K562 (cell line): Measurements from ENCODE around the gene REXO2. TPM values are rescaled to one million over a fixed set of nuclear protein-coding genes. Genes with fewer than 3 reads are reported as not detected.

Experiments used
- E4F1 ChIP-seq: fragments of 250-450 bp; sonication (Bioruptor Pico); IDR thresholded peaks from 2 replicates; pipeline ENCODE4 v1.5.0; 2021; ENCODE audit warnings: mild to moderate bottlenecking, borderline replicate concordance
- EP300 ChIP-seq: IDR thresholded peaks from 2 replicates; pipeline ENCODE4 v1.6.1; 2012; ENCODE audit warnings: low read length, improper control_type of control experiment
- EP400 ChIP-seq: fragments of 450-650 bp; IDR thresholded peaks from 2 replicates; pipeline ENCODE4 v1.6.1; 2017; ENCODE audit warnings: antibody characterized with exemption, mild to moderate bottlenecking, moderate library complexity
- FOXO4 ChIP-seq: fragments of 450-650 bp; formaldehyde crosslinking; IDR thresholded peaks from 2 replicates; pipeline ENCODE4 v1.4.0; 2020; ENCODE audit warnings: mild to moderate bottlenecking, moderate library complexity
- HMGXB4 ChIP-seq: sonication (generic); formaldehyde crosslinking; IDR thresholded peaks from 2 replicates; pipeline ENCODE4 v1.8.1; 2023; ENCODE audit warnings: mild to moderate bottlenecking, missing genetic modification reagents
- MYC ChIP-seq, 2 experiments: fragments of 250-450 bp in 1 of 2; sonication (Bioruptor Pico) in 1 of 2; IDR thresholded peaks; 2 replicates each; pipeline versions ENCODE4 v1.5.1 to v1.6.1; 2012 to 2021; ENCODE audit warnings: low read depth in 2 of 2, borderline replicate concordance in 1 of 2, improper control_type of control experiment in 1 of 2, low read length in 1 of 2, mild to moderate bottlenecking in 1 of 2, moderate library complexity in 1 of 2
- STAT5B ChIP-seq: fragments of 250-450 bp; sonication (Bioruptor Pico); IDR thresholded peaks from 2 replicates; pipeline ENCODE4 v1.8.0; 2021; ENCODE audit warnings: mild to moderate bottlenecking, inconsistent platforms
- ZNF444 ChIP-seq: fragments of 250-450 bp; sonication (Bioruptor Pico); IDR thresholded peaks from 2 replicates; pipeline ENCODE4 v1.4.0; 2020; ENCODE audit warnings: mild to moderate bottlenecking, moderate library complexity
- ZNF592 ChIP-seq: fragments of 450-650 bp; IDR thresholded peaks from 2 replicates; pipeline ENCODE4 v1.6.1; 2017; ENCODE audit warnings: antibody characterized with exemption, mild to moderate bottlenecking
- polyA plus RNA-seq, 8 experiments: library from polyadenylated mRNA; depleted of rRNA in 4 of 8; stranded (reverse) in 5 of 8; unstranded in 3 of 8; fragments of >200 nt; fragmentation: Nextera tagmentation in 2 of 8; fragmentation: Illumina TruSeq in 1 of 8; extraction: Ambion mirVana in 2 of 8; extraction: Trizol in 1 of 8; gene quantifications; 2 replicates each; pipeline versions ENCODE4 v1.2.1 to v1.2.3, GENCODE V29; 2011 to 2014; ENCODE audit warnings: inconsistent platforms in 1 of 8, missing spikeins in 1 of 8
- total RNA-seq, 7 experiments: library from RNA; depleted of rRNA in 6 of 7; stranded (reverse); fragments of >200 nt in 6 of 7; fragmentation: Illumina TruSeq in 2 of 7; extraction: Trizol in 2 of 7; gene quantifications; 2 replicates each; pipeline versions ENCODE4 v1.2.1 to v1.2.3, GENCODE V29; 2011 to 2021; ENCODE audit warnings: low replicate concordance in 1 of 7
- TF ChIP-seq, protein P1 (sequence below): sonication (generic); IDR thresholded peaks from 2 replicates; pipeline ENCODE4 v1.6.1; 2016

The REXO2 gene
- total and polyA plus RNA-seq, 9 of the 15 experiments (the other 6 are each of a cell fraction or from before 2014, with no cell fraction given), result 143 to 370 (median 193) TPM

DNA sequence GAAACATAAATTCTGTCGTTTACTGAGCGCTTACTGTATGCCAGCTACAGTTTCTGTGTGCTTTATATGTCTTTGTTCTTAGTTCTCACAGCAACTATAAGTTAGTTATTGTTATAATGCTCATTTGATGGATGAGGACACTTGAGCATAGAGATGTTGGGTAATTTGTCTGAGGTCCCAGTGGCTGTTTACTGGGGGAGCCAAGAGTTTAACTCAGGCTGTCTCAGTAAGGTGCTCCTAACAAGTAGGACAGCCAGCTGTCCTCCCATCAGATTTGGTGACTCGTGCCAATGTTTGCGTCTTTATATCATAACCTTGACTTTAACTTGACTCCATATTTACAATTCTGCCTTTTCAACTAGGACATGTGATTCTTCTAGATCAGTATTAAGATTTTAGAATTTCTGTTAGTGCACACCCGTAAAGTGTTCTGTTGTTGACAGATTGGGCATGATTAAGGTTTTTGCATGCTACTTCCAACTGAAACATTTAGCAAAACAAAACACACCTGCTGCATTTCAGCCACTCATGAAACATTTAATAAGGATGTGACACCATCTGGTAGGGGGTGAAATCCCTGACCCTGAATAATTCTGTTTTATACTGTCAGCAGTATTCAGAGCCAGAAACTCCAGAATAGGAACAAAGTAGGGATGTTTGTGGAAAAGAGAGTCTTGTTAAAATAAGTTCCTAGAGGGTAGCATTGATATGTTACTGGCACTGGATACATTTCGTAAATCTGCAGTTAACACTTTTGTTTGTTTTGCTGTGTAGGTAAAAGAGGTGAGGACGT lies 1.9 kb downstream of the REXO2 start (continued):
- TF ChIP-seq EP400, result no peak
- no peak for TF ChIP-seq HMGXB4
- no peak for TF ChIP-seq STAT5B (CRISPR knock-in tag)
- no peak for TF ChIP-seq E4F1
- no peak for TF ChIP-seq ZNF444 (CRISPR knock-in tag)
- TF ChIP-seq MYC (IDR thresholded peaks at IDR 0.05; ENCODE audit: low read depth, low read length), result 0 out of 2 replicates have a peak, but pooled peaks have one; percentile 19
- TF ChIP-seq MYC (CRISPR knock-in tag; IDR thresholded peaks at IDR 0.05; ENCODE audit: borderline replicate concordance, low read depth), result no peak
- peak; percentile 18; the same call in 1 of the 2 replicates for TF ChIP-seq ZNF592
- no peak for TF ChIP-seq FOXO4
- TF ChIP-seq, protein P1, sequence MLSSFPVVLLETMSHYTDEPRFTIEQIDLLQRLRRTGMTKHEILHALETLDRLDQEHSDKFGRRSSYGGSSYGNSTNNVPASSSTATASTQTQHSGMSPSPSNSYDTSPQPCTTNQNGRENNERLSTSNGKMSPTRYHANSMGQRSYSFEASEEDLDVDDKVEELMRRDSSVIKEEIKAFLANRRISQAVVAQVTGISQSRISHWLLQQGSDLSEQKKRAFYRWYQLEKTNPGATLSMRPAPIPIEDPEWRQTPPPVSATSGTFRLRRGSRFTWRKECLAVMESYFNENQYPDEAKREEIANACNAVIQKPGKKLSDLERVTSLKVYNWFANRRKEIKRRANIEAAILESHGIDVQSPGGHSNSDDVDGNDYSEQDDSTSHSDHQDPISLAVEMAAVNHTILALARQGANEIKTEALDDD, result peak; percentile 43
- TF ChIP-seq EP300, result peak; percentile 58
